ENCODE measurements around the gene MYO7B.

The MYO7B gene

DNA sequence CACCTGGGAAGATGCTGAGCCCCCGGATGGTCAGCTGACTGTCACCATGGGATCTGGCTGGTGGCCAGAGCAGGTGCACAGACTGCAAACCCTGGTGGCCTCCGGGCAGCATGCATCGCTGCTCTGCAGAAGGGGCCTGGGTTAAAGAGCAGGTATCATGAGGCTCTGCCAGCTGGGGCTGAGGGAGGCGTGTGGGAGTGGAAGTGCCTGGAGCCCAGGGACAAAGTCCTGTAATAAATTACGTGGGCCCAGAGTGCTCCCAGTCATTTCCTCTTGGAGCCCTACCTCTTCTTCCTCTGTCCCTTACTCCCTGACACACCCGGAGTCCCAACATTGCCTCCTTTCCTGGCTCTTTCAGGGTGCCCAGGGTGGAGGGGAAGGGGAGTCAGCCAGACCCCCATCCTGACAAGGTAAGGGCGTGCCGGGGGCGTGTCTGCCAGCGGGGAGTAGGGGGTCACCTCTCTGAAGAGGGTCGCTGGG is at the start of gene MYO7B:
Gene MYO7B, plus strand, starts transcription at position 262 of the 480 bp plus-strand sequence. CDS start 24,040 bp downstream, outside the sequence.
- no peak for DNase-seq (ENCODE audit: low read depth)

- no peak for DNase-seq (ENCODE audit: low read depth)
Observed at GRCh38 chr2:127485694-127486071, 49.8 kb upstream of the MYO7B start.

- DNase-seq (ENCODE audit: low read depth), result peak; percentile 10
Observed at GRCh38 chr2:127486247-127487058, 49.0 kb upstream of the MYO7B start.

GRCh38 chr2:127490283-127490682 is 45.2 kb upstream of the MYO7B start:
- DNase-seq (ENCODE audit: low read depth), result no peak

DNA sequence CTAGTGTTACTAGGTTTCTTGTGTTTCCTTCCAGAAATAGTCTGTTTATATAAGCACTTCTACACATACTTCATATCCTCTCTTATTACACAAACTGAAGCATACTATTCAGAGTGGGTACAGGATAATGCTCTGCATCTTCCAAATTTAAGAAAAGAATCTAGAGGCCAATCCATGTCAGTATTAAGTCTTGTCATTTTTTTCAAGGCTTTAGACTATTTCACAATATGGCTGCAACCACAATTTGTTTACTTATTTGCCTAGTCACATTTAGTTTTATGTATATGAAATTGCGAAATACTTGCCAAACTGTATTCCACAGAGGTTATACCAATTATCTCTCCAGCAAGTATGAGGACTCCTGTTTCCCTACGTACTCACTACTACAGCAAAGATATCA is 37.1 kb upstream of the MYO7B start:
- DNase-seq (ENCODE audit: low read depth), result no peak

DNA sequence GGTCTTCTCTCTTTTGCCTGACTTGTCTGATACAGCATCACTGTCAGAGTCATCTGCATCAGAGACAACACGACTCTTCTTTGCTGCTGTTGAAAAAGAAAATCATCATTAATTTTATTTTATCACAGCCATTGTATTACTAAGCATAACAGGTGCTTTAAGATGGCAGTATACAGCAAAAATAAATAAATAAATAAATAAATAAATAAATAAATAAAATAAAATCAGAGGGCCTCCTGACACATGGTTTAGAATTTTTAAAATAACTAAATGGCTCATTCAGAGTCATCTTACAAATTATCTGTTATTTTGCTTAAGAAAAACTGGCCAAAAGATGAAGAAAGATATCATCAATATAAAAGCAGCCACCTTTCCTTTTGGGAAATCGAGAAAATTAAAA is 32.0 kb upstream of the MYO7B start:
- no peak for DNase-seq (ENCODE audit: low read depth)

- DNase-seq (ENCODE audit: low read depth), result no peak
Observed at GRCh38 chr2:127504552-127505430, 30.7 kb upstream of the MYO7B start.

DNA sequence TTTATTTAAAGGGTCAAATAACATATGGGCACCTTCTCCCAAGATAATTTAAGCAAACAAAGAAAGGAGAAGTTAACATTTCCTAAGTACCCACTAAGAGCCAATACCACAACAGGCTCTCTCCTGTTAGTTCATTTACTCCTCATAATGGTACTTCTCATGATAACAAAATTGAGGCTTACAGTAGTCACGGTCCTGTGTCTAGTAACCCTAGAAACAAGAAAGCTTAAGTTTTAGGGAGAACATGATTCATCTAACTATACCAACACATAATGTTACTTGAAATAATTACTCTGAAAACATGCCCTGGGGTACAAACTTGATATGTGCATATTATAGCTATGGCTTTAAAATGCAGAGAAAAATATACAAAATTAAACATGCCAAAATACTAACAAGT is 29.0 kb upstream of the MYO7B start:
- DNase-seq (ENCODE audit: low read depth), result no peak

DNA sequence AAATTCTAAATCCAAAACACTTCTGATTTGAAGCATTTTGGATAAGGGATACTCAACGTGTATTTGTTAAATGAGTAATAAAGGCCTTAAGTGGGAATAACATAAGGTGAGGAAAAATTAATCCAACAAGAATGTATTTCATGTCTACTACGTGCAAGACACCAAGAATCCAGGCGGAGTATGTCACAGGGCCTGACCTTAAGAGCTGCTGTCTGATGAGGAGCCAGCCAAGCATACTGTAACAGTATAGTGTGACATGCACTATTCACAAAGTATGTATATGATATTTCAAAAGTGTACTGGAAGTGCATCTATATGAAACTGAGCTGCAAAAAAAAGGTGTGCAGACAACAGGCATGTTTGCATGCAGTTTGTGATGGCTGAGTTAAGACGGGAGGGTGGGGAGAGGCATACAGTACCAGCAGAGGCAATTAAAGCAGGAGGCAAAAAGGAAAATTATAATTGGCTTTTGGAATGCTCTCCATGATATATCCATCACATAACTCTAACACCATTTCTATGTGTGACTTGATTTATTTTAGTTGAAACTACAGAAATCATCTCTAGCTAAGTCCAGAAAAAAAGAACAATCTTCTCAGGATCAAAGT is 27.4 kb upstream of the MYO7B start:
- no peak for DNase-seq (ENCODE audit: low read depth)

DNA sequence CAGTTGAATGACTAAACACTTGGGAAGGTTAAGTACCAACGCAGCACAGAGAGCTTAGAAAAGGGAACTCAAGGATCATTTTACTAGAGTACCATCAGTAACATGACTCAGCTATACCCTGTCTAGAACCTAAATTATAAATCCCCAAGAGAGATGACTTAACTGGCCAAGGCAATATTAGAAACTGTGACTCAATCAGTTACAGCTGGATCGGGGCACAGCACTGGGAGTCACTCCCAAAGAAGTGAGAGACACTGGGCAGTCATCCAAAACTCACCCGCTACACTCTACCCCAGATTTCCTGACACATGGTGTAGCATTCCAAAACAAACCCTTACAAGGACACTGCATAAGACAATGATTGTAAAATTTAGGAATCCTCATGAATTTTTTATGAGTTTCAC is 26.9 kb upstream of the MYO7B start:
- peak; percentile 99 for DNase-seq (ENCODE audit: low read depth)

DNA sequence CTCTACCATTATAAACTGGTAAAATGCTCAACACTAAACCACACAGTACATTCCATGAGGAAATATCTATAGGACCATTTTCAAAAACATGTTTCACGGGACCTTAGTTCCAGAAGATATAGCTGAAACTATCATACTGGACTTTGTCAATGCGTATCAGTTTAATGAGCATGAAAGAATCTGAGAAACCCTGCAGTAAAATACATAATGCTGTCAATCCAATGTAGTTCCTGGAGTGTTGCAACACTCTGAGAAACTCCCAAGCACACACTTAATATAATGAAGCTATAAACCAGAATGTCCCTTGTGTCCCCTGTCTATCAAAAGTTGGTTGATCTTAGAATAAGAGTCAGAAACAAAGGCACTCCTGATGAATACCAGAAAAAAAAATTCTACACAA is 25.4 kb upstream of the MYO7B start:
- no peak for DNase-seq (ENCODE audit: low read depth)

- DNase-seq (ENCODE audit: low read depth), result no peak
Observed at GRCh38 chr2:127511090-127511695, 24.3 kb upstream of the MYO7B start.

DNA sequence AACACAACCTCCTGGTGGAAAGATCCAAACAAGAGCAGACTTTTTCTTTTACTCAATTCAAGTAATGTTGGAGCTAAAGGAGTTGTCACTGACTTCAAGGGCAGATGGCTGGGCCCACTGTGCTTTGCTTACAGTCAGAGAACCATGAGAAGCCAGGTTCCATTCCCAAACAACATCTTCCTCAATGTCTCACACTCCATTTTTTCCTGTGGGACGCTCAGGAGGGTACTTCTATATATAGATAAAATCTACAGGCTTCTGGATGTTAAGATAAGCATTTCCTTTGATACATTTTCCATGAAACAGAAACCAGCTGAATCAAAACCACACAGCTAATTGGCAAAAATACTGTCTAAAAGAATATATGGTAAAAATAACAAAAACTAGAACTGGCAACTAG is 23.6 kb upstream of the MYO7B start:
- DNase-seq (ENCODE audit: low read depth), result no peak

GRCh38 chr2:127512362-127512761 is 23.1 kb upstream of the MYO7B start:
- DNase-seq (ENCODE audit: low read depth), result no peak

- DNase-seq (ENCODE audit: low read depth), result no peak
Observed at GRCh38 chr2:127514076-127514475, 21.4 kb upstream of the MYO7B start.

DNA sequence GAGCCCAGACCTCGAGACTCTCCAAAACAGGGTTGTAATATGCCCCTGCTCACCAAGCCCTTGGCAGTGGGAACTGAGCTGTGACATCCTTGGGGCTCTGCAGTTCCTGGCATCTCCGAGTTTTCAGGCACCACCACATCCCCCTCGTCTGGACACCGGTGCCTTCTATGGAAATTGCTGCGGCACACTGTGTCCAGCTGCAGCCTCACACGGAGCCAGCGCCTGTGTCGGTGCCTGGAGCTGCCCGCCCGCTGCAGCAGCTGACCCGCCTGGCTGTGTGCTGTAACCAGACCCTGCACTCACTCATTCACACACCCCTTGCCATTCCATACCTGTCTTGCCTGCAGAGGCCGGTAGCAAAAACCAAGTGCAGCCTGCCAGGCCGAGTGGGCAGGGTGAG is 21.0 kb upstream of the MYO7B start:
- DNase-seq (ENCODE audit: low read depth), result no peak

- no peak for DNase-seq (ENCODE audit: low read depth)
Observed at GRCh38 chr2:127515383-127515915, 20.0 kb upstream of the MYO7B start.

- peak; percentile 96 for DNase-seq (ENCODE audit: low read depth)
Observed at GRCh38 chr2:127516041-127516762, 19.3 kb upstream of the MYO7B start.

- DNase-seq (ENCODE audit: low read depth), result no peak
Observed at GRCh38 chr2:127517465-127517864, 18.0 kb upstream of the MYO7B start.

GRCh38 chr2:127520424-127520823 is 15.1 kb upstream of the MYO7B start:
- no peak for DNase-seq (ENCODE audit: low read depth)

- DNase-seq (ENCODE audit: low read depth), result no peak
Observed at GRCh38 chr2:127523269-127523939, 12.1 kb upstream of the MYO7B start.
